Karpas-422 (cell line): ENCODE data around the gene TAC3. TPM values are rescaled to one million over a fixed set of nuclear protein-coding genes. Genes with fewer than 3 reads are reported as not detected.

Experiments
- DNase-seq: peaks from one replicate; pipeline ENCODE4 v3.0.0-alpha.2; 2015
- H2AFZ ChIP-seq: fragments of 200-600 bp; sonication (generic); 2 replicates; pipeline ENCODE4 v1.6.1; 2014; ENCODE audit warnings: antibody characterized with exemption, low read length, mixed read lengths
- H3K27ac ChIP-seq: fragments of 200-600 bp; sonication (generic); 2 replicates; pipeline ENCODE4 v1.5.1; 2014; ENCODE audit warnings: mild to moderate bottlenecking, low read length, moderate library complexity
- H3K27me3 ChIP-seq: fragments of 200-600 bp; sonication (generic); 2 replicates; pipeline ENCODE4 v1.6.1; 2014; ENCODE audit warnings: low read length, mixed read lengths
- H3K36me3 ChIP-seq: fragments of 200-600 bp; sonication (generic); 2 replicates; pipeline ENCODE4 v1.6.1; 2014; ENCODE audit warnings: low read length, mixed read lengths; ENCODE audit not compliant: insufficient read depth
- H3K4me1 ChIP-seq: fragments of 200-600 bp; sonication (generic); 2 replicates; pipeline ENCODE4 v1.6.1; 2014; ENCODE audit warnings: mild to moderate bottlenecking, low read length, mixed read lengths
- H3K4me2 ChIP-seq: fragments of 200-600 bp; sonication (generic); 2 replicates; pipeline ENCODE4 v1.6.1; 2014; ENCODE audit warnings: low read length, low read depth, mild to moderate bottlenecking; ENCODE audit not compliant: poor library complexity, severe bottlenecking
- H3K4me3 ChIP-seq: fragments of 200-600 bp; sonication (generic); 2 replicates; pipeline ENCODE4 v1.5.1; 2014; ENCODE audit warnings: mild to moderate bottlenecking, antibody characterized with exemption, low read length, mixed read lengths
- H3K79me2 ChIP-seq: fragments of 200-600 bp; sonication (generic); 2 replicates; pipeline ENCODE4 v1.6.1; 2014; ENCODE audit warnings: mild to moderate bottlenecking, low read length, mixed read lengths
- H3K9ac ChIP-seq: fragments of 200-600 bp; sonication (generic); 2 replicates; pipeline ENCODE4 v1.6.0; 2014; ENCODE audit warnings: low read length
- H3K9me2 ChIP-seq: fragments of 200-600 bp; sonication (generic), shearing (Covaris generic); replicated peaks from 2 replicates; pipeline ENCODE4 v1.6.0; 2014; ENCODE audit warnings: mild to moderate bottlenecking, low read length, moderate library complexity; ENCODE audit not compliant: insufficient read depth
- H3K9me3 ChIP-seq: fragments of 300-700, 200-600 bp; sonication (generic); 2 replicates; pipeline ENCODE4 v1.6.1; 2014; ENCODE audit warnings: low read length, mixed read lengths
- H4K20me1 ChIP-seq: fragments of 200-600 bp; sonication (generic); 2 replicates; pipeline ENCODE4 v1.6.1; 2014; ENCODE audit warnings: mild to moderate bottlenecking, antibody characterized with exemption, low read length, low read depth; ENCODE audit not compliant: insufficient read depth
- total RNA-seq: library from RNA; depleted of rRNA; stranded (reverse); fragments of >200 nt; shearing (Covaris generic); gene quantifications from 2 replicates; pipeline ENCODE4 v1.2.3, GENCODE V29; 2014; ENCODE audit warnings: low replicate concordance

Gene TAC3
- total RNA-seq, 1 experiment from 2014 or later, result not detected

GRCh38 chr12:57049890-57050289 is 33.6 kb upstream of the TAC3 start, which contains the start of gene MYO1A:
MYO1A (minus strand) TSS chr12:57050129; CDS start chr12:57048323, 1,806 bp downstream.
- Histone ChIP-seq H3K79me2 (no peaks in the 10 kb centered on the region), H3K9me3 (no peaks in the 10 kb centered on the region), H3K4me3 (no peak within 1 kb of the TSS), H4K20me1 (no peaks in the 10 kb centered on the region), H3K4me2 (no peak within 1 kb of the TSS), H2AFZ (no peak within 1 kb of the TSS), H3K27ac (no peak within 1 kb of the TSS), H3K36me3 (no peaks in the 10 kb centered on the region), H3K27me3 (no peaks in the 10 kb centered on the region), H3K4me1 (peaks cover 8% of the 10 kb centered on the region), H3K9me2 (no peaks in the 10 kb centered on the region), H3K9ac (no peak within 1 kb of the TSS)
- DNase-seq, result no peak

DNA sequence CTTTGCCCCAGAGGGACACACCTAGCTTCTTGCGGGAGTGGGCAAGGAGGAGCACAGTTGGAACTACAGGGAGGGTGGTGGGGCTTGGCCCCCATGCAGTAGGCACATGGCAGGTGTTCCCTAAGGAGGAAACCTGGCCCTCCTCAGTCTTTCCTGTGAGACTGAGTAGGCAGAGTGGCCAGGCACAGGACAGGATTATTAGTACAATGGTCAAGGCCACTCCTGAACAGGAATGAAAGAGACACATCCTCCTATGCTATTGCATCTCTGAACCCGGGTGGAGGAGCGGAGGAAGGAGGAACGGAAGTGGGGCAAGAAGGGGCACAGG is 32.8 kb upstream of the TAC3 start:
- H3K79me2 ChIP-seq, result no peaks in the 10 kb centered on the region
- H4K20me1 ChIP-seq, result no peaks in the 10 kb centered on the region
- no peak overlapping the region for H2AFZ ChIP-seq
- no peaks in the 10 kb centered on the region for H3K9me3 ChIP-seq
- H3K27ac ChIP-seq, result no peak overlapping the region
- no peak overlapping the region for H3K9ac ChIP-seq
- no peak overlapping the region for H3K4me3 ChIP-seq
- no peak for DNase-seq
- H3K27me3 ChIP-seq, result no peaks in the 10 kb centered on the region
- no peaks in the 10 kb centered on the region for H3K36me3 ChIP-seq
- no peak overlapping the region for H3K4me2 ChIP-seq
- peaks cover 8% of the 10 kb centered on the region for H3K4me1 ChIP-seq
- H3K9me2 ChIP-seq, result no peaks in the 10 kb centered on the region

GRCh38 chr12:57048423-57049118 is 32.2 kb upstream of the TAC3 start:
- H3K36me3 ChIP-seq, result no peaks in the 10 kb centered on the region
- H3K79me2 ChIP-seq, result no peaks in the 10 kb centered on the region
- no peak overlapping the region for H3K27ac ChIP-seq
- H3K9me3 ChIP-seq, result no peaks in the 10 kb centered on the region
- H3K9me2 ChIP-seq, result no peaks in the 10 kb centered on the region
- no peaks in the 10 kb centered on the region for H3K27me3 ChIP-seq
- no peak for DNase-seq
- H2AFZ ChIP-seq, result no peak overlapping the region
- no peak overlapping the region for H3K4me2 ChIP-seq
- no peak overlapping the region for H3K9ac ChIP-seq
- H3K4me1 ChIP-seq, result peaks cover 8% of the 10 kb centered on the region
- no peaks in the 10 kb centered on the region for H4K20me1 ChIP-seq
- H3K4me3 ChIP-seq, result no peak overlapping the region

- H3K27ac ChIP-seq, result no peak overlapping the region
- H3K4me1 ChIP-seq, result peaks cover 8% of the 10 kb centered on the region
- H3K9me3 ChIP-seq, result no peaks in the 10 kb centered on the region
- H3K9me2 ChIP-seq, result no peaks in the 10 kb centered on the region
- H3K36me3 ChIP-seq, result no peaks in the 10 kb centered on the region
- H3K4me2 ChIP-seq, result no peak overlapping the region
- no peak for DNase-seq
- no peak overlapping the region for H2AFZ ChIP-seq
- H4K20me1 ChIP-seq, result no peaks in the 10 kb centered on the region
- H3K9ac ChIP-seq, result no peak overlapping the region
- no peaks in the 10 kb centered on the region for H3K27me3 ChIP-seq
- no peak overlapping the region for H3K4me3 ChIP-seq
- H3K79me2 ChIP-seq, result no peaks in the 10 kb centered on the region
Observed at GRCh38 chr12:57047981-57048380, 31.7 kb upstream of the TAC3 start.

DNA sequence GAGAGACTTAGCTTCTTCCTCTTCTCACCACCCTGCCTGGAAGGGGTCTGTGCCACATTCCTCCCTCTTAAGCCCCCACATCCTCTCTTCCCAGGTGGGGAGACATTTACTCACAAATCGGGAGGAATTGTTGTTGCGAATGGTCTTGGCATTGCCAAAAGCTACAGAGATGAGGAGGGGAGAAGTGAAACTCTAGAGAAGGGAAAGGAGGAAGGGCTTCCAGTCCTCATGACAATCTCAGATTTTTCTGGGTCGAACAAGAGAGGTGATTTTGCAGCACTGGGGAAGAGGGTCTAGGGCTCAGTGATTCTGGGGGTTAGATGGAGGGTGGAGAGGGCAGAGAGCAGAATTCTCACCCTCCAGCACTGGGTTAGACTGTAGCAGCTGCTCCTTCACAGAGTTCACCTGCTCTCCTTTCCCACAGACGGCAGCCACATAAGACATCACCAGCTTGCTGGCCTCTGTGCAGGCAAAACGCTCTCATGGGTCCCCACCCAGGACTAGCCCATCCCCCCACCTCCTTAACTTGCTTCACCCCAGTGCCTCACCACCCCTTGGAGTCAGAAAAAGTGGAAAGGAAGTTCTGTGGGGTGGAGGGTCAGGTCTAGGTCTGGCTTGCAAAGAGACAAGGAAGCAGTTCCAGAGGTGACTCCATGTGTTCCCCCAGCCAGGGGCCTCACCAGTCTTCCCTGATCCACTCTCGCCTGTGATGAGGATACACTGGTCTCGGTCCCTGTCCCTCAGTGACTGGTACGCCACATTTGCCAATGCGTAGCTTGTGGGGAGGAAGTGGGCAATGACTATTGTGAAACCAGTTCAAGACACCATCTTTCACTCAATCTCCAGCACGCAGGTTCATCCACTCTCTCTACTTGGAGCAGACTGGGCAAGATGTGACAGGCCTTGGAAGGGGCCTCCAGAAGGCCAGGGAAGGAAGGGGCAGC is 30.9 kb upstream of the TAC3 start:
- no peak for DNase-seq
- no peak overlapping the region for H3K4me3 ChIP-seq
- H3K27ac ChIP-seq, result no peak overlapping the region

GRCh38 chr12:57046086-57046791 is 29.9 kb upstream of the TAC3 start:
- Histone ChIP-seq H3K36me3 (no peaks in the 10 kb centered on the region), H4K20me1 (0 out of 2 replicates have a peak, but pooled peaks cover 3% of the 10 kb centered on the region), H3K27ac (no peak overlapping the region), H3K4me2 (no peak overlapping the region), H3K9me2 (no peaks in the 10 kb centered on the region), H3K9ac (no peak overlapping the region), H3K79me2 (no peaks in the 10 kb centered on the region), H3K4me3 (no peak overlapping the region), H3K9me3 (no peaks in the 10 kb centered on the region), H2AFZ (no peak overlapping the region), H3K27me3 (no peaks in the 10 kb centered on the region), H3K4me1 (peaks cover 8% of the 10 kb centered on the region)
- no peak for DNase-seq

More for the DNA sequence above, 30.9 kb upstream of the TAC3 start:
- Histone ChIP-seq H3K27me3 (no peaks in the 10 kb centered on the region), H3K4me2 (no peak overlapping the region), H3K9me3 (no peaks in the 10 kb centered on the region), H2AFZ (no peak overlapping the region), H3K79me2 (no peaks in the 10 kb centered on the region), H3K4me1 (peaks cover 8% of the 10 kb centered on the region), H3K9me2 (no peaks in the 10 kb centered on the region), H4K20me1 (no peaks in the 10 kb centered on the region), H3K36me3 (no peaks in the 10 kb centered on the region), H3K9ac (no peak overlapping the region)

GRCh38 chr12:57044889-57045288 is 28.6 kb upstream of the TAC3 start:
- H3K27me3 ChIP-seq, result no peaks in the 10 kb centered on the region
- H2AFZ ChIP-seq, result no peak overlapping the region
- no peak overlapping the region for H3K9ac ChIP-seq
- no peaks in the 10 kb centered on the region for H3K79me2 ChIP-seq
- peaks cover 8% of the 10 kb centered on the region for H3K4me1 ChIP-seq
- H3K9me2 ChIP-seq, result no peaks in the 10 kb centered on the region
- H3K27ac ChIP-seq, result no peak overlapping the region
- H3K9me3 ChIP-seq, result no peaks in the 10 kb centered on the region
- no peak for DNase-seq
- H4K20me1 ChIP-seq, result 0 out of 2 replicates have a peak, but pooled peaks cover 4% of the 10 kb centered on the region
- H3K4me3 ChIP-seq, result no peak overlapping the region
- H3K36me3 ChIP-seq, result no peaks in the 10 kb centered on the region
- H3K4me2 ChIP-seq, result no peak overlapping the region

DNA sequence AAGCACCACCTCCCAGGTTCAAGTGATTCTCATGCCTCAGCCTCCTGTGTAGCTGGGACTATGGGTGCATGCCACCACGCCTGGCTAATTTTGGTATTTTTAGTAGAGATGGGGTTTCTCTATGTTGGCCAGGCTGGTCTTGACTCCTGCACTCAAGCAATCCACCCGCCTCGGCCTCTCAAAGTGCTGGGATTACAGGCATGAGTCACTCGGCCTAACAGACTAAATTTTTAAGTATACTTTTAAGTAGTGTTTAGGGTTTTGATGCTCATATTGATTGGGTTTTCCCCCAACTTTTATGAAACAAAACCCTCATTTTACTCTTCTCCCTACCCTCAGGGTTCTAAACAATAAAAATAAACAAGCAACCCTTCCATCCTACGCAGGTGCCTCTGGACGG is 28.1 kb upstream of the TAC3 start:
- no peak overlapping the region for H3K4me3 ChIP-seq
- H2AFZ ChIP-seq, result no peak overlapping the region
- H4K20me1 ChIP-seq, result 0 out of 2 replicates have a peak, but pooled peaks cover 4% of the 10 kb centered on the region
- no peak overlapping the region for H3K4me2 ChIP-seq
- H3K27me3 ChIP-seq, result no peaks in the 10 kb centered on the region
- no peak overlapping the region for H3K27ac ChIP-seq
- no peak overlapping the region for H3K9ac ChIP-seq
- no peak for DNase-seq
- no peaks in the 10 kb centered on the region for H3K9me2 ChIP-seq
- H3K79me2 ChIP-seq, result no peaks in the 10 kb centered on the region
- no peaks in the 10 kb centered on the region for H3K36me3 ChIP-seq
- peaks cover 8% of the 10 kb centered on the region for H3K4me1 ChIP-seq
- H3K9me3 ChIP-seq, result no peaks in the 10 kb centered on the region
